Fibroblast of skin of scalp (primary cell): Measurements from ENCODE around the gene RRBP1. TPM values are rescaled to one million over a fixed set of nuclear protein-coding genes. Genes with fewer than 3 reads are reported as not detected.
A peak's percentile ranks its signal among the peaks of the same experiment; 100 is the strongest.

Experiments used
- DNase-seq: peaks from one replicate; pipeline ENCODE4 v3.0.0-alpha.2; 2013
- polyA plus RNA-seq, 2 experiments: library from polyadenylated mRNA; unstranded; fragments of 120-200 nt; gene quantifications; one replicate each; pipeline ENCODE4 v1.2.1, GENCODE V29; 2013; ENCODE audit not compliant: insufficient read length in 2 of 2

Gene RRBP1
- 350 TPM for polyA plus RNA-seq (2013, experiment 1 of 2; ENCODE audit: insufficient read length)
- polyA plus RNA-seq (2013, experiment 2 of 2; ENCODE audit: insufficient read length): 360 TPM

- DNase-seq: peak; percentile 99
Observed at GRCh38 chr20:17682103-17682888, at the start of gene RRBP1. RRBP1 (minus strand) TSS chr20:17682242; CDS start chr20:17660507, 21,735 bp downstream.

GRCh38 chr20:17731233-17731632, 49.2 kb upstream of the RRBP1 start:
- DNase-seq: no peak

GRCh38 chr20:17730071-17730470, 48.0 kb upstream of the RRBP1 start:
- no peak for DNase-seq

GRCh38 chr20:17728074-17728473, 46.0 kb upstream of the RRBP1 start:
- no peak for DNase-seq

GRCh38 chr20:17727351-17727750, 45.3 kb upstream of the RRBP1 start:
- DNase-seq: no peak

- DNase-seq: no peak
Observed at GRCh38 chr20:17726902-17727301, 44.9 kb upstream of the RRBP1 start.

- DNase-seq: no peak
Observed at GRCh38 chr20:17725094-17725835, 43.2 kb upstream of the RRBP1 start.

- DNase-seq: no peak
Observed at GRCh38 chr20:17723301-17723691, 41.3 kb upstream of the RRBP1 start.

GRCh38 chr20:17722493-17723300, 40.7 kb upstream of the RRBP1 start:
- DNase-seq: no peak

GRCh38 chr20:17721802-17722486, 39.9 kb upstream of the RRBP1 start:
- no peak for DNase-seq

- no peak for DNase-seq
Observed at GRCh38 chr20:17720755-17721154, 38.7 kb upstream of the RRBP1 start.

- no peak for DNase-seq
Observed at GRCh38 chr20:17716331-17716730, 34.3 kb upstream of the RRBP1 start.

GRCh38 chr20:17715075-17715474, 33.0 kb upstream of the RRBP1 start:
- DNase-seq: no peak

- DNase-seq: no peak
Observed at GRCh38 chr20:17714597-17714996, 32.6 kb upstream of the RRBP1 start.

GRCh38 chr20:17712708-17713107, 30.7 kb upstream of the RRBP1 start:
- DNase-seq: peak; percentile 23

GRCh38 chr20:17712201-17712600, 30.2 kb upstream of the RRBP1 start:
- DNase-seq: no peak

- DNase-seq: no peak
Observed at GRCh38 chr20:17711267-17711627, 29.2 kb upstream of the RRBP1 start.

GRCh38 chr20:17710379-17711266, 28.6 kb upstream of the RRBP1 start:
- DNase-seq: peak; percentile 10

- DNase-seq: no peak
Observed at GRCh38 chr20:17709361-17710293, 27.6 kb upstream of the RRBP1 start.
